OCI-LY1 (cell line): ENCODE measurements around the gene GPHB5.

Experiments used
- EZH2 ChIP-seq: fragments of 200-600 bp; sonication (generic), shearing (Covaris generic); IDR thresholded peaks from 2 replicates; pipeline ENCODE4 v1.8.0; 2017; ENCODE audit warnings: borderline replicate concordance, mixed run types, mild to moderate bottlenecking, antibody characterized with exemption, low read length, moderate library complexity, mixed read lengths
- TF ChIP-seq, protein P1 (sequence below): fragments of 200-600 bp; sonication (generic), shearing (Covaris generic); IDR thresholded peaks from 2 replicates; pipeline ENCODE4 v1.5.1; 2017; ENCODE audit warnings: mild to moderate bottlenecking, antibody characterized with exemption, low read length, moderate library complexity, mixed read lengths

DNA sequence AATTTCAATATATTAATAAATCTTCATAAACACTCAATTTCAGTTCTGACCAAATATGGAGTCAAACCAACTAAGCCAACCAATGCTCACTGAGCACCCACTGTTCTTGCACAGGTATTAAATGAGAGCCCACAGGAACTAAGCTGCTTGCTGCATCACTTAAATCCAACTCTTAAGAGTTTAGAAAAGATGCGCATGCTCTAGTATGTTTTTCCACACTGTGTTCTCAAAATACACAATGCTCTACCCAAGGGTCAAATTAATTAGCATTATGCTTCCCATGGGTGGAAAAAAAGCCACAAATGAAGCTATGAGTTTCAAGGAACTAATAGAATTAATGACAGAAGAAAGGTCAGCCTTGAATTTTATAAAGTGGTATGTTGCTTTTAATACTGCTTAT lies 3.7 kb upstream of the GPHB5 start:
- TF ChIP-seq, protein P1, sequence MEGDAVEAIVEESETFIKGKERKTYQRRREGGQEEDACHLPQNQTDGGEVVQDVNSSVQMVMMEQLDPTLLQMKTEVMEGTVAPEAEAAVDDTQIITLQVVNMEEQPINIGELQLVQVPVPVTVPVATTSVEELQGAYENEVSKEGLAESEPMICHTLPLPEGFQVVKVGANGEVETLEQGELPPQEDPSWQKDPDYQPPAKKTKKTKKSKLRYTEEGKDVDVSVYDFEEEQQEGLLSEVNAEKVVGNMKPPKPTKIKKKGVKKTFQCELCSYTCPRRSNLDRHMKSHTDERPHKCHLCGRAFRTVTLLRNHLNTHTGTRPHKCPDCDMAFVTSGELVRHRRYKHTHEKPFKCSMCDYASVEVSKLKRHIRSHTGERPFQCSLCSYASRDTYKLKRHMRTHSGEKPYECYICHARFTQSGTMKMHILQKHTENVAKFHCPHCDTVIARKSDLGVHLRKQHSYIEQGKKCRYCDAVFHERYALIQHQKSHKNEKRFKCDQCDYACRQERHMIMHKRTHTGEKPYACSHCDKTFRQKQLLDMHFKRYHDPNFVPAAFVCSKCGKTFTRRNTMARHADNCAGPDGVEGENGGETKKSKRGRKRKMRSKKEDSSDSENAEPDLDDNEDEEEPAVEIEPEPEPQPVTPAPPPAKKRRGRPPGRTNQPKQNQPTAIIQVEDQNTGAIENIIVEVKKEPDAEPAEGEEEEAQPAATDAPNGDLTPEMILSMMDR, result no peak
- no peak for TF ChIP-seq EZH2
